Aorta (tissue), 5 donors: Measurements from ENCODE around the gene KIF5C. TPM values are rescaled to one million over a fixed set of nuclear protein-coding genes. Genes with fewer than 3 reads are reported as not detected.

Source experiments
- ATAC-seq: fragments of 200-7000 bp; cut with Tn5 transposase; one replicate; pipeline ENCODE4 v1.9.1; 2022; ENCODE audit warnings: moderate library complexity; ENCODE audit not compliant: low FRiP score
- DNase-seq, 2 donors: peaks; one replicate each; pipeline ENCODE4 v3.0.0-alpha.2; 2020
- H3K27ac ChIP-seq, 2 donors: one replicate each; pipeline ENCODE4 v1.5.1; 2013; ENCODE audit warnings: low read length in 2 of 2, mild to moderate bottlenecking in 2 of 2, moderate library complexity in 2 of 2, control low read depth in 1 of 2, inconsistent platforms in 1 of 2, low read depth in 1 of 2
- H3K27me3 ChIP-seq, 2 donors: one replicate each; pipeline ENCODE4 v1.6.1; 2013; ENCODE audit warnings: control low read depth in 1 of 2, low read length in 1 of 2, mild to moderate bottlenecking in 1 of 2, moderate library complexity in 1 of 2; ENCODE audit not compliant: insufficient read depth in 2 of 2, control insufficient read depth in 1 of 2
- H3K36me3 ChIP-seq, 2 donors: one replicate each; pipeline ENCODE4 v1.6.1; 2013; ENCODE audit warnings: control low read depth in 1 of 2, low read length in 1 of 2, mild to moderate bottlenecking in 1 of 2; ENCODE audit not compliant: insufficient read depth in 2 of 2, control insufficient read depth in 1 of 2
- H3K4me1 ChIP-seq, 2 donors: one replicate each; pipeline ENCODE4 v1.6.1; 2013; ENCODE audit warnings: low read length in 2 of 2, control low read depth in 1 of 2, mild to moderate bottlenecking in 1 of 2, moderate library complexity in 1 of 2; ENCODE audit not compliant: insufficient read depth in 2 of 2, control insufficient read depth in 1 of 2
- H3K4me3 ChIP-seq, 2 donors: one replicate each; pipeline ENCODE4 v1.5.1; 2013; ENCODE audit warnings: low read length in 2 of 2, control low read depth in 1 of 2, mild to moderate bottlenecking in 1 of 2
- H3K9me3 ChIP-seq: one replicate; pipeline ENCODE4 v1.6.1; 2013; ENCODE audit warnings: mild to moderate bottlenecking, low read length; ENCODE audit not compliant: control insufficient read depth
- WGBS, 2 donors: extraction: QIAGEN DNeasy Blood & Tissue Kit; methylation state at CpG; one replicate each; pipeline ENCODE4 v1.1.7; 2013; 5-methylcytosine and 5-hydroxymethylcytosine counted together
- intact Hi-C, 2 donors: fragments of 100-400 bp; cut with DNase I; formaldehyde crosslinking; loops; one replicate each; pipeline versions ENCODE4 v1.14.2 to v1.15.0; 2022
- polyA plus RNA-seq, 2 donors: library from polyadenylated mRNA; stranded (reverse); fragments of 200-250 nt; gene quantifications; one replicate each; pipeline ENCODE4 v1.2.3, GENCODE V29; 2013
- total RNA-seq, 2 donors: library from RNA; stranded (reverse); fragmentation: NEBNext Ultra II Directional; extraction: Animal tissue kit (Norgen Biotek cat#: 25700); gene quantifications; one replicate each; pipeline ENCODE4 v1.2.1, GENCODE V29; 2021
- donor health status: healthy with polysubstance abuse.
- donor health status: Bipolar disorder and iron deficiency.
- donor health status: DM: no; HTN: no; CAD: no.
- donor health status: DM: no; HTN: no; CAD: no.
- donor health status: DM: yes; HTN: yes; CAD: no.

The KIF5C gene
- total and polyA plus RNA-seq, 4 donors, result 1.5 to 3.4 (median 1.9) TPM

GRCh38 chr2:149006883-149007543 lies 132.0 kb downstream of the KIF5C start:
- H3K4me1 ChIP-seq, result no peaks in the 10 kb centered on the region
- WGBS, 2 donors, result 79 to 84% methylated on average over 4 of the region's 4 CpGs
- ATAC-seq (no peak), DNase-seq (no peak)
- no peak overlapping the region for H3K27ac ChIP-seq
- H3K4me3 ChIP-seq, result no peak overlapping the region
- intact Hi-C loops, result no loop called here
- H3K36me3 ChIP-seq, result no peaks in the 10 kb centered on the region
- no peaks in the 10 kb centered on the region for H3K27me3 ChIP-seq
- no peaks in the 10 kb centered on the region for H3K9me3 ChIP-seq

GRCh38 chr2:149008381-149008780 lies 133.4 kb downstream of the KIF5C start:
- 66 to 68% methylated on average over 7 of the region's 7 CpGs for WGBS, 2 donors
- no peaks in the 10 kb centered on the region for H3K36me3 ChIP-seq
- intact Hi-C loops, result no loop called here

GRCh38 chr2:149009576-149010461 lies 134.8 kb downstream of the KIF5C start:
- 94% methylated on average over 31 of the region's 31 CpGs for WGBS, 2 donors
- H3K4me1 ChIP-seq, result no peaks in the 10 kb centered on the region
- DNase-seq, result no peak
- intact Hi-C loops, result no loop called here
- H3K9me3 ChIP-seq, result no peaks in the 10 kb centered on the region
- no peaks in the 10 kb centered on the region for H3K27me3 ChIP-seq
- no peak for ATAC-seq
- H3K27ac ChIP-seq, result no peak overlapping the region
- H3K4me3 ChIP-seq, result no peak overlapping the region
- no peaks in the 10 kb centered on the region for H3K36me3 ChIP-seq

More at GRCh38 chr2:149008381-149008780, 133.4 kb downstream of the KIF5C start:
- H3K4me1 ChIP-seq, result no peaks in the 10 kb centered on the region
- H3K4me3 ChIP-seq, result no peak overlapping the region
- ATAC-seq, result no peak
- no peak overlapping the region for H3K27ac ChIP-seq
- DNase-seq, result no peak
- no peaks in the 10 kb centered on the region for H3K27me3 ChIP-seq
- no peaks in the 10 kb centered on the region for H3K9me3 ChIP-seq

GRCh38 chr2:149012545-149012944 lies 137.5 kb downstream of the KIF5C start:
- Histone ChIP-seq H3K36me3 (no peaks in the 10 kb centered on the region), H3K27ac (no peak overlapping the region), H3K4me1 (no peaks in the 10 kb centered on the region), H3K4me3 (no peak overlapping the region), H3K27me3 (no peaks in the 10 kb centered on the region), H3K9me3 (no peaks in the 10 kb centered on the region)
- WGBS, 2 donors, result 88 to 89% methylated on average over 9 of the region's 9 CpGs
- ATAC-seq (no peak), DNase-seq (no peak)
- intact Hi-C loops, result no loop called here

GRCh38 chr2:149015501-149015900 lies 140.5 kb downstream of the KIF5C start:
- intact Hi-C loops, result no loop called here
- 89 to 97% methylated on average over 1 of the region's 1 CpG for WGBS, 2 donors
- no peaks in the 10 kb centered on the region for H3K36me3 ChIP-seq
- no peak overlapping the region for H3K4me3 ChIP-seq
- no peak overlapping the region for H3K27ac ChIP-seq
- DNase-seq (no peak), ATAC-seq (no peak)
- no peaks in the 10 kb centered on the region for H3K4me1 ChIP-seq
- no peaks in the 10 kb centered on the region for H3K27me3 ChIP-seq
- H3K9me3 ChIP-seq, result no peaks in the 10 kb centered on the region

GRCh38 chr2:149015926-149016563 lies 141.0 kb downstream of the KIF5C start:
- 86 to 90% methylated on average over 4 of the region's 4 CpGs for WGBS, 2 donors
- Histone ChIP-seq H3K27me3 (no peaks in the 10 kb centered on the region), H3K4me1 (no peaks in the 10 kb centered on the region), H3K27ac (no peak overlapping the region), H3K4me3 (no peak overlapping the region), H3K9me3 (no peaks in the 10 kb centered on the region), H3K36me3 (no peaks in the 10 kb centered on the region)
- DNase-seq (no peak), ATAC-seq (no peak)
- intact Hi-C loops, result loop anchor here in 1 of 2 donors (2.0 kb wide), 2 partner anchors 297 to 545 kb away; no protein-coding TSS in a partner anchor

- Histone ChIP-seq H3K9me3 (no peaks in the 10 kb centered on the region), H3K27ac (no peak overlapping the region), H3K4me3 (no peak overlapping the region), H3K4me1 (no peaks in the 10 kb centered on the region), H3K36me3 (no peaks in the 10 kb centered on the region), H3K27me3 (no peaks in the 10 kb centered on the region)
- 45% methylated on average over 14 of the region's 14 CpGs for WGBS, 2 donors
- intact Hi-C loops, result loop anchor here (1.0 to 2.0 kb wide), 3 partner anchors 295 to 544 kb away; no protein-coding TSS in a partner anchor
- DNase-seq, result peak; percentile 85 to 86
- ATAC-seq, result peak; percentile 71
Measured at GRCh38 chr2:149017116-149017985, 142.3 kb downstream of the KIF5C start.

GRCh38 chr2:149018981-149019380 lies 144.0 kb downstream of the KIF5C start:
- Histone ChIP-seq H3K36me3 (no peaks in the 10 kb centered on the region), H3K27me3 (no peaks in the 10 kb centered on the region), H3K27ac (no peak overlapping the region), H3K4me3 (no peak overlapping the region), H3K4me1 (no peaks in the 10 kb centered on the region), H3K9me3 (no peaks in the 10 kb centered on the region)
- 80 to 82% methylated on average over 3 of the region's 3 CpGs for WGBS, 2 donors
- intact Hi-C loops, result no loop called here
- DNase-seq (no peak), ATAC-seq (no peak)
